Measurements from ENCODE around the gene SIGLEC11. TPM values are rescaled to one million over a fixed set of nuclear protein-coding genes. Genes with fewer than 3 reads are reported as not detected.

Gene SIGLEC11
- total and polyA plus RNA-seq, 12 donors, result 0.11 to 1.7 (median 0.42) TPM; not detected in 1

DNA sequence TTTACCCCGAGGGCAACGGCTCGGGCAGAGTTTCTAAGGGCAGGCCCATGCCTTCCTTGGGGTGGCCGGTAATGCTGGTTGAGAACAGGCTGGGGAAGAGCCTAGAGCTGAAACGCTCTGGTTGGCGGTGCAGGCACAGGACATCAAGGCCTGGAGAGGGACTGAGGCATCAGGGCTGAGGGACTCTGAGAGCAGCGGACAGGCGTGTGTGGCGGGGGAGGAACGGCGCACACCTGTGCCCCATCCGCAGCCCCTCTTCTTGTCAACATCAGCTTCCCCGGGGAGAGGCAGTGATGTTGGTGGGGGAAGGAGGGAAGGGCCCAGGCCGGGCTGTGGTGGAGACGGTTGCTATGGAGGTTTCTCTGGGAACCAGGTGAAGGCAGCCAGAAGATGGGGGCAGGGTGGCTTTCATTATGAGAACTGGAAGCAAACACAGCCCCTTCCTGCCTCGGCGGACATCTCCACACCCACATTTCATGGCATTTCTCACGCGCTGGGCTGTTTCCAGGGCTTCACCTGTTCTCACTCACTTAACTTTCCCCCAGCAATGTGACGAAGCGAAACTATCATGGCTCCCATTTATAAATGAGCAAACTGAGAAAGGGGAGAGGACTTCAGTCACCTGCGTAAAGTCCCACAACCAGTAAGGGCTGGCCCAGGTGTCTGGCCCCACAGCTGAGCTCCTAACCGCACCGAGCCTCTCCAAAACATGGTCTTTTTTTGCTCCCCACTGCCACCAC is 40.2 kb downstream of the SIGLEC11 start:
- Histone ChIP-seq H3K27me3 (no peaks in the 10 kb centered on the region), H3K4me3 (no peak overlapping the region), H3K36me3 (peaks cover 0 to 91% (median 9%) of the 10 kb centered on the region in 9 donors), H3K4me1 (peaks cover 0 to 65% (median 7%) of the 10 kb centered on the region in 9 donors), H3K9me3 (no peaks in the 10 kb centered on the region), H3K27ac (no peak overlapping the region)
- TF ChIP-seq CTCF (IDR thresholded peaks at IDR 0.05), result no peak
- no peak for DNase-seq
- ATAC-seq, result no peak
- WGBS, 2 donors, result 94 to 95% methylated on average over 24 of the region's 24 CpGs
- intact Hi-C loops (cut with DNase I), result no loop called here

GRCh38 chr19:49918089-49918488 is 42.9 kb downstream of the SIGLEC11 start:
- ATAC-seq (no peak), DNase-seq (no peak)
- WGBS, 2 donors, result 95 to 97% methylated on average over 8 of the region's 8 CpGs
- Histone ChIP-seq H3K27me3 (no peaks in the 10 kb centered on the region), H3K9me3 (peaks cover 0 to 5% (median 0%) of the 10 kb centered on the region in 11 donors), H3K4me3 (no peak overlapping the region), H3K4me1 (peaks cover 0 to 39% (median 0%) of the 10 kb centered on the region in 9 donors), H3K27ac (peak overlapping the region in 1 of 10 donors; percentile 71), H3K36me3 (peaks cover 0 to 93% (median 8%) of the 10 kb centered on the region in 9 donors)
- intact Hi-C loops (cut with DNase I), result no loop called here
- TF ChIP-seq CTCF (IDR thresholded peaks at IDR 0.05), result no peak

DNA sequence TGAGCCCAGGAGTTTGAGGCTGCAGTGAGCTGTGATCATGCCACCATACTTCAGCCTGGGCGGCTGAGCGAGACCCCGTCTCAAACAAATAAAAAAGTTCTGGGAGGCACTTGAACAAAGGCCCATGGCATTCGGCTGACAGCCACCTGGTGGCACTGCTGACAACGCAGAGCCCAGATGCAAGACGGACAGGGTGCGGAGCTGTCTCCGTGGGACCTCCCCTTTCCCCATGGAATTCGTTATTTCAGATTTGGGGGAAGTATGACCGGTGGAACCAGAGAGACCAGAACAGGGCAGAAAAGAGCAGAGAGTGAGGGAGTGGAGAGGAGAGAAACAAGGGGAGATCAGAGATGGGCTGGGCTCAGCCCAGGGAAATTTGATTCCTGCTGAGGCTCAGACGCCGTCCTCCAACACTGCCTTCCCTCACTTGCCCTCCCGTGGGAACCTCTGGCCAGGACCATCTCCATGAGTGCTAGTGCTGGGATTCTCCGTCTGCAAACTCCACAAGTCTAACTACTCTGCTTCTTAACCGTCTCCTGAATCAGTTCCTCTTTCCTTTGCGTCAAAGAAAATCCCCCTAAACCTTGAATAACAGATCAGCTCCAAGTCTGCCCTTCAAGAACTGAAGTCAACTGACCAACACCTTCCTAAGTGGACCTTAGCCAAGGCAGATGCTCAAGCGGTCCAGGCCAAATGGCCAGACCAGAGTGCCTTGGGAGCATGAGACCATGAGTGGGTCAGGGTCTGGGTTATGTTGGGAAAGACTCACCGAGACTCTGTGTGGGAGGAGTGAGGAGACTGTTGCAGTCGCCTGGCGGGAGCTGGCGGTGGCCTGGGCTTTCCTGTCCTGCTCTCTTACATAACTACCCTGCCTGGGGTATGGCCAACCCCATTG is 43.9 kb downstream of the SIGLEC11 start:
- Histone ChIP-seq H3K27me3 (no peaks in the 10 kb centered on the region), H3K36me3 (peaks cover 0 to 93% (median 8%) of the 10 kb centered on the region in 9 donors), H3K27ac (peak overlapping the region in 1 of 10 donors; percentile 71), H3K4me3 (no peak overlapping the region), H3K4me1 (peaks cover 0 to 38% (median 0%) of the 10 kb centered on the region in 9 donors), H3K9me3 (peaks cover 0 to 5% (median 0%) of the 10 kb centered on the region in 11 donors)
- WGBS, 2 donors, result 86 to 87% methylated on average over 21 of the region's 21 CpGs
- TF ChIP-seq CTCF (IDR thresholded peaks at IDR 0.05), result peak in 1 of 9 donors; percentile 42
- intact Hi-C loops (cut with DNase I), result no loop called here
- ATAC-seq (peak in 1 of 8 donors; percentile 39), DNase-seq (no peak)

DNA sequence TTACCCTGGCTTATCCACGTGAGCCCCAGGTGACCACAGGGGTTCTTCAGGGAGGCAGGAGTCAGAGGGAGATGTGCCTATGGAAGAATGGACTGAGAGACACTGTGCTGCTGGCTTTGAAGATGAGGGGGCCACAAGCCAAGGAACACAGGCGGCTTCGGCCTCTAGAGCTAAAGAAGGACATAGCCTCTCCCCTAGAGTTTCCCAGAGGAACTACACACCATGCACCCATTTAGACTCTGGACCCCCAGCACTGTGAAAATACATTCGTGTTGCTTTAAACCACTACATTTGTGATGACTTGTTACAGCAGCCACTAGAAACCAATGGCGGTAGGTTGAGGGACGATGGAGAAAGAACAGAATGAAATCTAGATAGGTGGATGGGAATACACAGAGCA is 45.7 kb downstream of the SIGLEC11 start:
- peaks cover 0 to 85% (median 4%) of the 10 kb centered on the region in 9 donors for H3K36me3 ChIP-seq
- H3K4me3 ChIP-seq, result no peak overlapping the region
- ATAC-seq, result no peak
- WGBS, 2 donors, result 95 to 97% methylated on average over 6 of the region's 6 CpGs
- no peak overlapping the region for H3K27ac ChIP-seq
- H3K9me3 ChIP-seq, result peaks cover 0 to 5% (median 0%) of the 10 kb centered on the region in 11 donors
- peak in 1 of 9 donors; percentile 10 for TF ChIP-seq CTCF (IDR thresholded peaks at IDR 0.05)
- no peak for DNase-seq
- intact Hi-C loops (cut with DNase I), result no loop called here
- H3K27me3 ChIP-seq, result no peaks in the 10 kb centered on the region
- H3K4me1 ChIP-seq, result peaks cover 0 to 49% (median 8%) of the 10 kb centered on the region in 9 donors

All from heart right ventricle (tissue), 16 donors.